GM23338 (cell line): ENCODE results near the gene PRUNE2. TPM values are rescaled to one million over a fixed set of nuclear protein-coding genes. Genes with fewer than 3 reads are reported as not detected.

Experiments
- ATAC-seq: fragments of 200-7000 bp; cut with Tn5 transposase; 3 replicates; pipeline ENCODE4 v1.9.1; 2020
- DNase-seq: peaks from one replicate; pipeline ENCODE4 v3.0.0-alpha.2; 2015; ENCODE audit warnings: low spot score
- H2AFZ ChIP-seq: fragments of 200-600 bp; sonication (generic); 2 replicates; pipeline ENCODE4 v1.8.0; 2016; ENCODE audit warnings: antibody characterized with exemption, mild to moderate bottlenecking, moderate library complexity
- H3F3A ChIP-seq: fragments of 200-600 bp; sonication (generic); replicated peaks from 2 replicates; pipeline ENCODE4 v1.8.0; 2017; ENCODE audit warnings: antibody characterized with exemption, mixed run types, low read depth
- H3K27ac ChIP-seq: fragments of 200-600 bp; sonication (generic); 2 replicates; pipeline ENCODE4 v1.6.1; 2016; ENCODE audit warnings: low read depth
- H3K27me3 ChIP-seq: fragments of 200-600 bp; sonication (generic); 2 replicates; pipeline ENCODE4 v1.8.0; 2016; ENCODE audit warnings: mild to moderate bottlenecking, mixed run types, moderate library complexity; ENCODE audit not compliant: insufficient read depth
- H3K36me3 ChIP-seq: fragments of 200-600 bp; sonication (generic); 2 replicates; pipeline ENCODE4 v1.8.0; 2016; ENCODE audit warnings: mild to moderate bottlenecking; ENCODE audit not compliant: insufficient read depth
- H3K4me1 ChIP-seq: fragments of 200-600 bp; sonication (generic); 2 replicates; pipeline ENCODE4 v1.8.0; 2016; ENCODE audit warnings: mild to moderate bottlenecking, moderate library complexity; ENCODE audit not compliant: insufficient read depth
- H3K4me2 ChIP-seq: fragments of 200-600 bp; sonication (generic); 2 replicates; pipeline ENCODE4 v1.7.1; 2017; ENCODE audit warnings: mixed run types
- H3K4me3 ChIP-seq: fragments of 200-600 bp; sonication (generic); 2 replicates; pipeline ENCODE4 v1.6.1; 2016; ENCODE audit warnings: mixed run types
- H3K79me2 ChIP-seq: fragments of 200-600 bp; sonication (generic); replicated peaks from 2 replicates; pipeline ENCODE4 v1.8.0; 2017; ENCODE audit warnings: mild to moderate bottlenecking; ENCODE audit not compliant: insufficient read depth
- H3K9me2 ChIP-seq: fragments of 200-600 bp; sonication (generic); 2 replicates; pipeline ENCODE4 v1.8.0; 2017; ENCODE audit not compliant: insufficient read depth
- H4K20me1 ChIP-seq: fragments of 200-600 bp; sonication (generic); replicated peaks from 2 replicates; pipeline ENCODE4 v1.8.0; 2017; ENCODE audit warnings: mild to moderate bottlenecking; ENCODE audit not compliant: insufficient read depth
- H3K27ac Mint-ChIP-seq: 2 replicates; pipeline ENCODE4 v1.8.0; 2020; ENCODE audit warnings: inconsistent platforms, mild to moderate bottlenecking, moderate library complexity, mixed read lengths
- H3K27me3 Mint-ChIP-seq: 3 replicates; pipeline ENCODE4 v1.8.0; 2022; ENCODE audit warnings: low read depth, mild to moderate bottlenecking, moderate library complexity, mixed read lengths, inconsistent platforms; ENCODE audit not compliant: insufficient read depth, poor library complexity
- H3K36me3 Mint-ChIP-seq: 3 replicates; pipeline ENCODE4 v1.8.0; 2021; ENCODE audit warnings: low read depth, mild to moderate bottlenecking, inconsistent platforms, moderate library complexity, mixed read lengths
- H3K4me1 Mint-ChIP-seq: 3 replicates; pipeline ENCODE4 v1.8.0; 2020; ENCODE audit warnings: mild to moderate bottlenecking, inconsistent platforms, mixed read lengths
- H3K4me3 Mint-ChIP-seq: 3 replicates; pipeline ENCODE4 v1.8.0; 2021; ENCODE audit warnings: moderate library complexity, mild to moderate bottlenecking, inconsistent platforms, mixed read lengths
- H3K9me3 Mint-ChIP-seq: 3 replicates; pipeline ENCODE4 v1.8.0; 2020; ENCODE audit warnings: moderate library complexity, mild to moderate bottlenecking, inconsistent platforms, mixed read lengths
- CREB1 ChIP-seq: fragments of 250-450 bp; sonication (Bioruptor Pico); IDR thresholded peaks from 2 replicates; pipeline ENCODE4 v1.5.0; 2020; ENCODE audit warnings: low read depth, mild to moderate bottlenecking, moderate library complexity
- ETS1 ChIP-seq: IDR thresholded peaks from 2 replicates; pipeline ENCODE4 v1.6.1; 2016; ENCODE audit warnings: antibody characterized with exemption
- EZH2 ChIP-seq: fragments of 200-600 bp; sonication (generic); IDR thresholded peaks from one replicate; pipeline ENCODE4 v1.8.0; 2017; ENCODE audit warnings: antibody characterized with exemption, mild to moderate bottlenecking, low read depth; ENCODE audit not compliant: unreplicated experiment
- EZH2phosphoT487 ChIP-seq: fragments of 200-600 bp; sonication (generic); IDR thresholded peaks from one replicate; pipeline ENCODE4 v1.8.1; 2018; ENCODE audit warnings: antibody characterized with exemption; ENCODE audit not compliant: unreplicated experiment
- JUNB ChIP-seq: IDR thresholded peaks from one replicate; pipeline ENCODE4 v1.6.1; 2016; ENCODE audit warnings: antibody characterized with exemption; ENCODE audit not compliant: unreplicated experiment
- NANOG ChIP-seq: IDR thresholded peaks from 2 replicates; pipeline ENCODE4 v1.6.1; 2016; ENCODE audit warnings: antibody characterized with exemption, borderline replicate concordance
- POLR2AphosphoS5 ChIP-seq: IDR thresholded peaks from 2 replicates; pipeline ENCODE4 v1.6.1; 2016; ENCODE audit warnings: antibody characterized with exemption, low read depth
- REST ChIP-seq: IDR thresholded peaks from one replicate; pipeline ENCODE4 v1.6.1; 2018; ENCODE audit warnings: antibody characterized with exemption; ENCODE audit not compliant: unreplicated experiment
- STAT1 ChIP-seq: IDR thresholded peaks from one replicate; pipeline ENCODE4 v1.6.1; 2016; ENCODE audit warnings: antibody characterized with exemption; ENCODE audit not compliant: unreplicated experiment
- ZNF114 ChIP-seq: fragments of 250-450 bp; sonication (Bioruptor Pico); IDR thresholded peaks from 2 replicates; pipeline ENCODE4 v1.5.0; 2020; ENCODE audit warnings: mild to moderate bottlenecking, moderate library complexity
- ZNF331 ChIP-seq: fragments of 250-450 bp; sonication (Bioruptor Pico); IDR thresholded peaks from 2 replicates; pipeline ENCODE4 v1.5.0; 2020; ENCODE audit warnings: low read depth, mild to moderate bottlenecking, moderate library complexity
- polyA plus RNA-seq: library from polyadenylated mRNA; unstranded; fragments of >200 nt; fragmentation: Nextera tagmentation; extraction: Ambion mirVana; gene quantifications from 2 replicates; pipeline ENCODE4 v1.2.1, GENCODE V29; 2016
- total RNA-seq: library from RNA; depleted of rRNA; stranded (reverse); fragments of >200 nt; shearing (Covaris generic); gene quantifications from 2 replicates; pipeline ENCODE4 v1.2.3, GENCODE V29; 2014
- TF ChIP-seq, protein P1 (sequence below): fragments of 250-450 bp; sonication (Bioruptor Pico); IDR thresholded peaks from 2 replicates; pipeline ENCODE4 v1.5.0; 2020; ENCODE audit warnings: mild to moderate bottlenecking, moderate library complexity
- TF ChIP-seq, protein P2 (sequence below), 2 experiments: fragments of 200-600 bp in 1 of 2; sonication (generic) in 1 of 2; conservative IDR thresholded peaks; 2 replicates each; pipeline versions ENCODE4 v1.5.1 to v1.6.1; 2016 to 2017; ENCODE audit warnings: antibody characterized with exemption in 2 of 2, low read depth in 2 of 2, mild to moderate bottlenecking in 2 of 2, moderate library complexity in 1 of 2

Gene PRUNE2
- total and polyA plus RNA-seq, 2 experiments from 2014 or later, result 10.6 to 26.5 TPM

- H3K4me2 ChIP-seq, result no peak overlapping the region
- Mint-ChIP-seq H3K4me3 (no peak overlapping the region), H3K4me1 (peaks cover 4% of the 10 kb centered on the region; the same call in 2 of the 3 replicates), H3K9me3 (no peaks in the 10 kb centered on the region; the same call in 2 of the 3 replicates), H3K27me3 (no peaks in the 10 kb centered on the region), H3K36me3 (no peaks in the 10 kb centered on the region), H3K27ac (no peak overlapping the region)
- H3K36me3 ChIP-seq, result no peaks in the 10 kb centered on the region
- no peaks in the 10 kb centered on the region for H3K4me1 ChIP-seq
- ATAC-seq (no peak), DNase-seq (no peak)
- H3K79me2 ChIP-seq, result no peaks in the 10 kb centered on the region
- no peak overlapping the region for H3K27ac ChIP-seq
- no peak overlapping the region for H2AFZ ChIP-seq
- no peak overlapping the region for H3K4me3 ChIP-seq
- H3K9me2 ChIP-seq, result peaks cover 11% of the 10 kb centered on the region
- H4K20me1 ChIP-seq, result no peaks in the 10 kb centered on the region
- TF ChIP-seq ETS1 (no peak), CREB1 (CRISPR knock-in tag) (no peak), ZNF114 (no peak), EZH2phosphoT487 (no peak), EZH2 (no peak), ZNF331 (no peak), NANOG (no peak), REST (no peak), POLR2AphosphoS5 (no peak), STAT1 (no peak), JUNB (no peak)
- TF ChIP-seq, protein P1, sequence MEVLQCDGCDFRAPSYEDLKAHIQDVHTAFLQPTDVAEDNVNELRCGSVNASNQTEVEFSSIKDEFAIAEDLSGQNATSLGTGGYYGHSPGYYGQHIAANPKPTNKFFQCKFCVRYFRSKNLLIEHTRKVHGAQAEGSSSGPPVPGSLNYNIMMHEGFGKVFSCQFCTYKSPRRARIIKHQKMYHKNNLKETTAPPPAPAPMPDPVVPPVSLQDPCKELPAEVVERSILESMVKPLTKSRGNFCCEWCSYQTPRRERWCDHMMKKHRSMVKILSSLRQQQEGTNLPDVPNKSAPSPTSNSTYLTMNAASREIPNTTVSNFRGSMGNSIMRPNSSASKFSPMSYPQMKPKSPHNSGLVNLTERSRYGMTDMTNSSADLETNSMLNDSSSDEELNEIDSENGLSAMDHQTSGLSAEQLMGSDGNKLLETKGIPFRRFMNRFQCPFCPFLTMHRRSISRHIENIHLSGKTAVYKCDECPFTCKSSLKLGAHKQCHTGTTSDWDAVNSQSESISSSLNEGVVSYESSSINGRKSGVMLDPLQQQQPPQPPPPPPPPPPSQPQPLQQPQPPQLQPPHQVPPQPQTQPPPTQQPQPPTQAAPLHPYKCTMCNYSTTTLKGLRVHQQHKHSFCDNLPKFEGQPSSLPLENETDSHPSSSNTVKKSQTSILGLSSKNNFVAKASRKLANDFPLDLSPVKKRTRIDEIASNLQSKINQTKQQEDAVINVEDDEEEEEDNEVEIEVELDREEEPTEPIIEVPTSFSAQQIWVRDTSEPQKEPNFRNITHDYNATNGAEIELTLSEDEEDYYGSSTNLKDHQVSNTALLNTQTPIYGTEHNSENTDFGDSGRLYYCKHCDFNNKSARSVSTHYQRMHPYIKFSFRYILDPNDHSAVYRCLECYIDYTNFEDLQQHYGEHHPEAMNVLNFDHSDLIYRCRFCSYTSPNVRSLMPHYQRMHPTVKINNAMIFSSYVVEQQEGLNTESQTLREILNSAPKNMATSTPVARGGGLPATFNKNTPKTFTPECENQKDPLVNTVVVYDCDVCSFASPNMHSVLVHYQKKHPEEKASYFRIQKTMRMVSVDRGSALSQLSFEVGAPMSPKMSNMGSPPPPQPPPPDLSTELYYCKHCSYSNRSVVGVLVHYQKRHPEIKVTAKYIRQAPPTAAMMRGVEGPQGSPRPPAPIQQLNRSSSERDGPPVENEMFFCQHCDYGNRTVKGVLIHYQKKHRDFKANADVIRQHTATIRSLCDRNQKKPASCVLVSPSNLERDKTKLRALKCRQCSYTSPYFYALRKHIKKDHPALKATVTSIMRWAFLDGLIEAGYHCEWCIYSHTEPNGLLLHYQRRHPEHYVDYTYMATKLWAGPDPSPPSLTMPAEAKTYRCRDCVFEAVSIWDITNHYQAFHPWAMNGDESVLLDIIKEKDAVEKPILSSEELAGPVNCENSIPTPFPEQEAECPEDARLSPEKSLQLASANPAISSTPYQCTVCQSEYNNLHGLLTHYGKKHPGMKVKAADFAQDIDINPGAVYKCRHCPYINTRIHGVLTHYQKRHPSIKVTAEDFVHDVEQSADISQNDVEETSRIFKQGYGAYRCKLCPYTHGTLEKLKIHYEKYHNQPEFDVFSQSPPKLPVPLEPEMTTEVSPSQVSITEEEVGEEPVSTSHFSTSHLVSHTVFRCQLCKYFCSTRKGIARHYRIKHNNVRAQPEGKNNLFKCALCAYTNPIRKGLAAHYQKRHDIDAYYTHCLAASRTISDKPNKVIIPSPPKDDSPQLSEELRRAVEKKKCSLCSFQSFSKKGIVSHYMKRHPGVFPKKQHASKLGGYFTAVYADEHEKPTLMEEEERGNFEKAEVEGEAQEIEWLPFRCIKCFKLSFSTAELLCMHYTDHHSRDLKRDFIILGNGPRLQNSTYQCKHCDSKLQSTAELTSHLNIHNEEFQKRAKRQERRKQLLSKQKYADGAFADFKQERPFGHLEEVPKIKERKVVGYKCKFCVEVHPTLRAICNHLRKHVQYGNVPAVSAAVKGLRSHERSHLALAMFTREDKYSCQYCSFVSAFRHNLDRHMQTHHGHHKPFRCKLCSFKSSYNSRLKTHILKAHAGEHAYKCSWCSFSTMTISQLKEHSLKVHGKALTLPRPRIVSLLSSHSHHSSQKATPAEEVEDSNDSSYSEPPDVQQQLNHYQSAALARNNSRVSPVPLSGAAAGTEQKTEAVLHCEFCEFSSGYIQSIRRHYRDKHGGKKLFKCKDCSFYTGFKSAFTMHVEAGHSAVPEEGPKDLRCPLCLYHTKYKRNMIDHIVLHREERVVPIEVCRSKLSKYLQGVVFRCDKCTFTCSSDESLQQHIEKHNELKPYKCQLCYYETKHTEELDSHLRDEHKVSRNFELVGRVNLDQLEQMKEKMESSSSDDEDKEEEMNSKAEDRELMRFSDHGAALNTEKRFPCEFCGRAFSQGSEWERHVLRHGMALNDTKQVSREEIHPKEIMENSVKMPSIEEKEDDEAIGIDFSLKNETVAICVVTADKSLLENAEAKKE, result no peak
- TF ChIP-seq, protein P2, sequence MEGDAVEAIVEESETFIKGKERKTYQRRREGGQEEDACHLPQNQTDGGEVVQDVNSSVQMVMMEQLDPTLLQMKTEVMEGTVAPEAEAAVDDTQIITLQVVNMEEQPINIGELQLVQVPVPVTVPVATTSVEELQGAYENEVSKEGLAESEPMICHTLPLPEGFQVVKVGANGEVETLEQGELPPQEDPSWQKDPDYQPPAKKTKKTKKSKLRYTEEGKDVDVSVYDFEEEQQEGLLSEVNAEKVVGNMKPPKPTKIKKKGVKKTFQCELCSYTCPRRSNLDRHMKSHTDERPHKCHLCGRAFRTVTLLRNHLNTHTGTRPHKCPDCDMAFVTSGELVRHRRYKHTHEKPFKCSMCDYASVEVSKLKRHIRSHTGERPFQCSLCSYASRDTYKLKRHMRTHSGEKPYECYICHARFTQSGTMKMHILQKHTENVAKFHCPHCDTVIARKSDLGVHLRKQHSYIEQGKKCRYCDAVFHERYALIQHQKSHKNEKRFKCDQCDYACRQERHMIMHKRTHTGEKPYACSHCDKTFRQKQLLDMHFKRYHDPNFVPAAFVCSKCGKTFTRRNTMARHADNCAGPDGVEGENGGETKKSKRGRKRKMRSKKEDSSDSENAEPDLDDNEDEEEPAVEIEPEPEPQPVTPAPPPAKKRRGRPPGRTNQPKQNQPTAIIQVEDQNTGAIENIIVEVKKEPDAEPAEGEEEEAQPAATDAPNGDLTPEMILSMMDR (conservative IDR thresholded peaks at IDR 0.05; ENCODE audit: low read depth in 2 of 2), result no peak
- no peaks in the 10 kb centered on the region for H3F3A ChIP-seq
- no peaks in the 10 kb centered on the region for H3K27me3 ChIP-seq
Measured at GRCh38 chr9:76585487-76586389, 320.2 kb downstream of the PRUNE2 start.
